SK-N-MC (cell line): ENCODE data around the gene ACO2.
A peak's percentile ranks its signal among the peaks of the same experiment; 100 is the strongest.
"Not testable (repeated sequence)": the region's sequence is repeated elsewhere in the genome, so short reads cannot be mapped to it uniquely, and the experiment has no call there.

Experiments used
- DNase-seq: peaks from one replicate; pipeline ENCODE4 v3.0.0-alpha.2; 2011; ENCODE audit warnings: low read depth, low spot score
- H3K27ac ChIP-seq: fragments of 200-600 bp; sonication (generic); 2 replicates; pipeline ENCODE4 v1.5.1; 2016; ENCODE audit warnings: mixed run types
- H3K36me3 ChIP-seq: fragments of 200-600 bp; sonication (generic); 2 replicates; pipeline ENCODE4 v1.6.1; 2017; ENCODE audit warnings: antibody characterized with exemption, low read length, mixed read lengths; ENCODE audit not compliant: insufficient read depth
- H3K4me3 ChIP-seq: fragments of 200-600 bp; sonication (generic); 2 replicates; pipeline ENCODE4 v1.5.1; 2016
- H3K9ac ChIP-seq: fragments of 200-600 bp; sonication (generic); 2 replicates; pipeline ENCODE4 v1.8.0; 2017; ENCODE audit warnings: mixed run types, mixed read lengths; ENCODE audit not compliant: insufficient read length
- H3K9me3 ChIP-seq: fragments of 200-600 bp; sonication (generic); 2 replicates; pipeline ENCODE4 v1.6.1; 2017; ENCODE audit warnings: low read depth, mild to moderate bottlenecking, antibody characterized with exemption, low read length, moderate library complexity, mixed read lengths
- EZH2 ChIP-seq: fragments of 200-600 bp; sonication (generic); IDR thresholded peaks from one replicate; pipeline ENCODE4 v1.6.1; 2017; ENCODE audit warnings: antibody characterized with exemption
- FOXP2 ChIP-seq: optimal IDR thresholded peaks from 2 replicates; pipeline ENCODE3; 2011; ENCODE audit warnings: mild to moderate bottlenecking, moderate library complexity; ENCODE audit not compliant: insufficient read depth; ENCODE audit errors: extremely low read length, control extremely low read depth
- POLR2AphosphoS5 ChIP-seq: IDR thresholded peaks from 2 replicates; pipeline ENCODE4 v1.6.1; 2012; ENCODE audit warnings: mild to moderate bottlenecking, low read depth, low read length, borderline replicate concordance

ACO2 gene

GRCh38 chr22:41436322-41437113, 32.4 kb upstream of the ACO2 start:
- no peak overlapping the region for H3K27ac ChIP-seq
- DNase-seq: no peak
- H3K9me3 ChIP-seq: no peaks in the 10 kb centered on the region
- H3K4me3 ChIP-seq: no peak overlapping the region
- no peak overlapping the region for H3K9ac ChIP-seq
- peaks cover 34% of the 10 kb centered on the region for H3K36me3 ChIP-seq
- no peak for TF ChIP-seq POLR2AphosphoS5
- TF ChIP-seq FOXP2: no peak
- no peak for TF ChIP-seq EZH2

- DNase-seq: no peak
- H3K4me3 ChIP-seq: no peak overlapping the region
- H3K36me3 ChIP-seq: peaks cover 37% of the 10 kb centered on the region
Measured at GRCh38 chr22:41437198-41437597, 31.7 kb upstream of the ACO2 start.

GRCh38 chr22:41440511-41440910, 28.4 kb upstream of the ACO2 start:
- not testable (repeated sequence) for H3K4me3 ChIP-seq, H3K27ac ChIP-seq, H3K9ac ChIP-seq, H3K9me3 ChIP-seq, DNase-seq
- peaks cover 39% of the 10 kb centered on the region for H3K36me3 ChIP-seq

More at GRCh38 chr22:41437198-41437597, 31.7 kb upstream of the ACO2 start:
- Histone ChIP-seq H3K9ac (no peak overlapping the region), H3K27ac (no peak overlapping the region), H3K9me3 (no peaks in the 10 kb centered on the region)
- TF ChIP-seq POLR2AphosphoS5 (no peak), FOXP2 (no peak), EZH2 (no peak)

- H3K9ac ChIP-seq: no peak overlapping the region
- TF ChIP-seq EZH2 (no peak), POLR2AphosphoS5 (no peak), FOXP2 (no peak)
- H3K9me3 ChIP-seq: no peaks in the 10 kb centered on the region
- H3K36me3 ChIP-seq: peaks cover 21% of the 10 kb centered on the region; the same call in 1 of the 2 replicates
- no peak overlapping the region for H3K4me3 ChIP-seq
- no peak for DNase-seq
- H3K27ac ChIP-seq: peak overlapping the region; percentile 33; the same call in 1 of the 2 replicates
Measured at GRCh38 chr22:41442240-41442792, 26.6 kb upstream of the ACO2 start.

- peak overlapping the region; percentile 90 for H3K9ac ChIP-seq
- peaks cover 19% of the 10 kb centered on the region; the same call in 1 of the 2 replicates for H3K36me3 ChIP-seq
- no peaks in the 10 kb centered on the region for H3K9me3 ChIP-seq
- H3K4me3 ChIP-seq: peak overlapping the region; percentile 98
- peak; percentile 75 for DNase-seq
- peak overlapping the region; percentile 73; the same call in 1 of the 2 replicates for H3K27ac ChIP-seq
- 0 out of 2 replicates have a peak, but pooled peaks have one; percentile 7 for TF ChIP-seq POLR2AphosphoS5
- TF ChIP-seq FOXP2: no peak
- no peak for TF ChIP-seq EZH2
Measured at GRCh38 chr22:41444360-41445128, 24.4 kb upstream of the ACO2 start.

- no peak for TF ChIP-seq EZH2
- no peak for TF ChIP-seq FOXP2
- Histone ChIP-seq H3K27ac (peak overlapping the region; percentile 73), H3K9me3 (no peaks in the 10 kb centered on the region), H3K36me3 (peaks cover 19% of the 10 kb centered on the region; the same call in 1 of the 2 replicates), H3K4me3 (peak overlapping the region; percentile 98), H3K9ac (peak overlapping the region; percentile 90)
- no peak for DNase-seq
Measured at GRCh38 chr22:41445129-41446056, 23.5 kb upstream of the ACO2 start.

- H3K4me3 ChIP-seq: peak overlapping the region; percentile 98
- peak overlapping the region; percentile 90 for H3K9ac ChIP-seq
- H3K36me3 ChIP-seq: peaks cover 17% of the 10 kb centered on the region; the same call in 1 of the 2 replicates
- no peak for DNase-seq
- H3K9me3 ChIP-seq: no peaks in the 10 kb centered on the region
- TF ChIP-seq POLR2AphosphoS5: no peak
- no peak for TF ChIP-seq EZH2
- no peak for TF ChIP-seq FOXP2
- H3K27ac ChIP-seq: peak overlapping the region; percentile 70
Measured at GRCh38 chr22:41446057-41446501, 22.8 kb upstream of the ACO2 start.
